HG02981 (cell line): Measurements from ENCODE around the gene RNLS.

Source experiments
- ATAC-seq: cut with Tn5 transposase; IDR thresholded peaks from one replicate; pipeline ENCODE4 v1.9.1; 2021; ENCODE audit warnings: mild to moderate bottlenecking, moderate library complexity; ENCODE audit not compliant: unreplicated experiment

The RNLS gene

GRCh38 chr10:88270061-88270808, 312.9 kb downstream of the RNLS start:
- no peak for ATAC-seq

- ATAC-seq, result no peak
These were observed 320.4 kb downstream of the RNLS start for GRCh38 chr10:88262591-88263234.

- no peak for ATAC-seq
These were observed 322.0 kb downstream of the RNLS start for GRCh38 chr10:88261152-88261551.

GRCh38 chr10:88260329-88261051, 322.6 kb downstream of the RNLS start:
- no peak for ATAC-seq

GRCh38 chr10:88259381-88259780, 323.7 kb downstream of the RNLS start:
- ATAC-seq, result no peak

- no peak for ATAC-seq
These were observed 326.2 kb downstream of the RNLS start for GRCh38 chr10:88256886-88257285.

- ATAC-seq, result no peak
These were observed 327.0 kb downstream of the RNLS start for GRCh38 chr10:88256013-88256680.

- no peak for ATAC-seq
These were observed 329.0 kb downstream of the RNLS start for GRCh38 chr10:88254091-88254490.

- no peak for ATAC-seq
These were observed 329.5 kb downstream of the RNLS start for GRCh38 chr10:88253622-88254021.

GRCh38 chr10:88253128-88253527, 330.0 kb downstream of the RNLS start:
- no peak for ATAC-seq

GRCh38 chr10:88249450-88249849, 333.7 kb downstream of the RNLS start:
- no peak for ATAC-seq

GRCh38 chr10:88246675-88247074, 336.4 kb downstream of the RNLS start:
- ATAC-seq, result no peak

- ATAC-seq, result no peak
These were observed 337.1 kb downstream of the RNLS start for GRCh38 chr10:88245974-88246511.

GRCh38 chr10:88244781-88245625, 338.1 kb downstream of the RNLS start:
- no peak for ATAC-seq

- no peak for ATAC-seq
These were observed 339.0 kb downstream of the RNLS start for GRCh38 chr10:88243836-88244730.

GRCh38 chr10:88243202-88243744, 339.8 kb downstream of the RNLS start:
- ATAC-seq, result no peak

- no peak for ATAC-seq
These were observed 341.6 kb downstream of the RNLS start for GRCh38 chr10:88241501-88241900.

GRCh38 chr10:88239212-88239611, 343.9 kb downstream of the RNLS start:
- ATAC-seq, result no peak

GRCh38 chr10:88238615-88238914, 344.6 kb downstream of the RNLS start:
- ATAC-seq, result no peak
